AG04449 (cell line): ENCODE data around the gene FGD5.

ENCODE experiments used
- CTCF ChIA-PET: fragments of 350-600 bp; formaldehyde crosslinking; extraction: SDS; loops from one replicate; lab custom pipeline; 2021; ENCODE audit warnings: antibody characterized with exemption; lab: Yijun Ruan, JAX
- POLR2A ChIA-PET: fragments of 400-600, 350-600 bp; formaldehyde crosslinking; extraction: SDS; loops from one replicate; lab custom pipeline; 2020; ENCODE audit warnings: antibody characterized with exemption, inconsistent platforms; lab: Yijun Ruan, JAX
- DNase-seq: peaks from one replicate; pipeline ENCODE4 v3.0.0-alpha.2; 2010; ENCODE audit warnings: low read depth, low spot score
- H3K4me3 ChIP-seq: 2 replicates; pipeline ENCODE4 v1.5.1; 2011; ENCODE audit warnings: low read depth, mild to moderate bottlenecking, control low read depth, low read length
- TF ChIP-seq, protein P1 (sequence below): IDR thresholded peaks from one replicate; pipeline ENCODE4 v1.5.1; 2011; ENCODE audit warnings: mild to moderate bottlenecking, moderate library complexity, low read length, control low read depth, inconsistent platforms; ENCODE audit not compliant: insufficient read depth; ENCODE audit errors: missing control alignments

FGD5 gene

DNA sequence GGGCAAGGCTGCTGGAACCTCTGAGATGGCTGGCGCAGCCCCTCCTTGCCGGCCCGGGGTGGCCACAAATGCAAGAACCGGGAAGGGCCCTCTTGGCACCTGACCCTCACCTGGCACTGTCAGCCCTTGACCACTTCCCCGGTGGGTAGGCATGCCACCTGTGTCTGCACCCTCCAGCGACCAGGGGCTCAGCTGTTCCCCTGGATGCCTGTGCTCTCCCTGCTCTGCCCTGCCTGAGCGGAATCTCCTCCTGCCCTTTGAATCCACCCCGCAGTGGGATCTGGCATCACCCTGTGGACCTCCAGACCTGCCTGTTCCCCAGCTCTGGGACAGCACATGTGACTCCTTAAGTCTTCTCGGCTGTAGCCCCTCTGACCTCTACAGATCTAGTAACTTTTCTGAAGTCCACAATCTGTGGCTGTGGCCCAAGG is 26.1 kb upstream of the FGD5 start:
- TF ChIP-seq, protein P1, sequence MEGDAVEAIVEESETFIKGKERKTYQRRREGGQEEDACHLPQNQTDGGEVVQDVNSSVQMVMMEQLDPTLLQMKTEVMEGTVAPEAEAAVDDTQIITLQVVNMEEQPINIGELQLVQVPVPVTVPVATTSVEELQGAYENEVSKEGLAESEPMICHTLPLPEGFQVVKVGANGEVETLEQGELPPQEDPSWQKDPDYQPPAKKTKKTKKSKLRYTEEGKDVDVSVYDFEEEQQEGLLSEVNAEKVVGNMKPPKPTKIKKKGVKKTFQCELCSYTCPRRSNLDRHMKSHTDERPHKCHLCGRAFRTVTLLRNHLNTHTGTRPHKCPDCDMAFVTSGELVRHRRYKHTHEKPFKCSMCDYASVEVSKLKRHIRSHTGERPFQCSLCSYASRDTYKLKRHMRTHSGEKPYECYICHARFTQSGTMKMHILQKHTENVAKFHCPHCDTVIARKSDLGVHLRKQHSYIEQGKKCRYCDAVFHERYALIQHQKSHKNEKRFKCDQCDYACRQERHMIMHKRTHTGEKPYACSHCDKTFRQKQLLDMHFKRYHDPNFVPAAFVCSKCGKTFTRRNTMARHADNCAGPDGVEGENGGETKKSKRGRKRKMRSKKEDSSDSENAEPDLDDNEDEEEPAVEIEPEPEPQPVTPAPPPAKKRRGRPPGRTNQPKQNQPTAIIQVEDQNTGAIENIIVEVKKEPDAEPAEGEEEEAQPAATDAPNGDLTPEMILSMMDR: no peak
- no peak for DNase-seq
- no peak overlapping the region for H3K4me3 ChIP-seq
- ChIA-PET CTCF (interaction anchor here (4.8 kb wide), 1 partner anchor 12 kb away, joined by 24 read pairs; no protein-coding TSS in a partner anchor), POLR2A (interaction anchor here (0.8 kb wide), 1 partner anchor 114 kb away, joined by 3 read pairs; no protein-coding TSS in a partner anchor)

- TF ChIP-seq, protein P1: no peak
- ChIA-PET CTCF (interaction anchor here (4.8 kb wide), 1 partner anchor 12 kb away, joined by 24 read pairs; no protein-coding TSS in a partner anchor), POLR2A (no interaction called here)
These were observed 25.5 kb upstream of the FGD5 start for GRCh38 chr3:14793126-14793857.

GRCh38 chr3:14793858-14794234 is 24.9 kb upstream of the FGD5 start:
- CTCF ChIA-PET: interaction anchor here (4.8 kb wide), 1 partner anchor 13 kb away, joined by 24 read pairs; no protein-coding TSS in a partner anchor
- POLR2A ChIA-PET: no interaction called here
- H3K4me3 ChIP-seq: no peak overlapping the region
- TF ChIP-seq, protein P1: no peak
- no peak for DNase-seq

More at GRCh38 chr3:14793126-14793857, 25.5 kb upstream of the FGD5 start:
- DNase-seq: no peak
- no peak overlapping the region for H3K4me3 ChIP-seq

- H3K4me3 ChIP-seq: no peak overlapping the region
- ChIA-PET CTCF (interaction anchor here (4.8 kb wide), 1 partner anchor 14 kb away, joined by 24 read pairs; no protein-coding TSS in a partner anchor), POLR2A (no interaction called here)
- TF ChIP-seq, protein P1: no peak
- no peak for DNase-seq
These were observed 24.3 kb upstream of the FGD5 start for GRCh38 chr3:14794435-14794834.

DNA sequence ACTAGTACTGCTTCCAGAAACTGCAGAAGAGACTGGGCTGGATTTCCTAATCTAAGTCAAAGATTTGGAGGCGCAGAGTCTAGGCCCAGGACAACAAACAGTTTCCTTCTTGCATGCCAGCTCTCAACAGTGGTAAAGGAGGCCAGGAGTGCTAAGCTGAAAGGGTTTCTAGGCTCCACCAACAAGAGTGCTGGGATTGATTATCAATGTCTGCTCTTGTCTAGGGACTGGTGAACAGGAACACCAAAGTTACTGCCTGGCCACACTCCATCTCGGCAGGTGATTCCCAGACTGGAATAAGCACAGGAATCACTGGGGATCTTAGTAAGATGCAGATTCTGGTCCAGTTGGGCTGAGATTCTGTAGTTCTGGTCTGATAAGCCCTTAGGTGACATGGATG is 22.8 kb upstream of the FGD5 start:
- DNase-seq: no peak
- TF ChIP-seq, protein P1: no peak
- no peak overlapping the region for H3K4me3 ChIP-seq
- CTCF ChIA-PET: interaction anchor here (1.3 to 4.8 kb wide), 2 partner anchors 15 to 125 kb away, joined by 3 to 24 read pairs; no protein-coding TSS in a partner anchor
- POLR2A ChIA-PET: no interaction called here

DNA sequence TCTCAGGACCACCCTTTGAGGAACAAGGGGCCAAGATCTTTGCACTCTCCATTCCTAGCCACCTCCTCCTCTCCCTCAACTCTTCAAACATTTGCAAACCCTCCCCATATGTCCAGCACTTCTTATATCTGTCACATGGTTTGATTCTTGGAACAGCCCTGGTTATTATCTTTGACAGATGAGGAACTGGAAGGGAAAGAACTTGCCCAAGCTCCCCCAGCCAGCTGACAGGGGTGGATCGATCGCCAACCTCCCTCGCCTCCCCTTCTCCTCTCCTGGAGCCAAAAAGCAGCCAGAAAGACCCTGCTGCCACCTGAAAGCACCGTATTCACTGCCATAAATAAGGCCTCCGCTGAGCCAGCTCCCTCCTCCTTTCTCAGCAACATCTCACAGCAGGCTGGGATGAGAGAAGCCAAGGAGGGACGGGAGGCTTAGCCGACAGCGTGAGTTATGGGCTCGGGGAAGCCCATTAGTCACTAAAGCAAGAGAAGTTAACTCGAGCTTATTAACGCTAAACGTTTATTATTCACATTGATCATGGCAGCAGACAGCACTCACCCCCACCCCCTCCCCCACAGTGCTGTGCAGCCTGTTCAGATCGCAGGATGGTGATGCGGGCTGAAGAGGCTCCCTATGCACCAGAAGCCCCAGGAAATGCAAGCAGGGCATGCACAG is 22.2 kb upstream of the FGD5 start:
- no peak for DNase-seq
- H3K4me3 ChIP-seq: no peak overlapping the region
- ChIA-PET CTCF (interaction anchor here (1.3 to 4.8 kb wide), 2 partner anchors 16 to 124 kb away, joined by 3 to 24 read pairs; no protein-coding TSS in a partner anchor), POLR2A (no interaction called here)
- TF ChIP-seq, protein P1: no peak
